ENCODE measurements around the gene BAD.

DNA sequence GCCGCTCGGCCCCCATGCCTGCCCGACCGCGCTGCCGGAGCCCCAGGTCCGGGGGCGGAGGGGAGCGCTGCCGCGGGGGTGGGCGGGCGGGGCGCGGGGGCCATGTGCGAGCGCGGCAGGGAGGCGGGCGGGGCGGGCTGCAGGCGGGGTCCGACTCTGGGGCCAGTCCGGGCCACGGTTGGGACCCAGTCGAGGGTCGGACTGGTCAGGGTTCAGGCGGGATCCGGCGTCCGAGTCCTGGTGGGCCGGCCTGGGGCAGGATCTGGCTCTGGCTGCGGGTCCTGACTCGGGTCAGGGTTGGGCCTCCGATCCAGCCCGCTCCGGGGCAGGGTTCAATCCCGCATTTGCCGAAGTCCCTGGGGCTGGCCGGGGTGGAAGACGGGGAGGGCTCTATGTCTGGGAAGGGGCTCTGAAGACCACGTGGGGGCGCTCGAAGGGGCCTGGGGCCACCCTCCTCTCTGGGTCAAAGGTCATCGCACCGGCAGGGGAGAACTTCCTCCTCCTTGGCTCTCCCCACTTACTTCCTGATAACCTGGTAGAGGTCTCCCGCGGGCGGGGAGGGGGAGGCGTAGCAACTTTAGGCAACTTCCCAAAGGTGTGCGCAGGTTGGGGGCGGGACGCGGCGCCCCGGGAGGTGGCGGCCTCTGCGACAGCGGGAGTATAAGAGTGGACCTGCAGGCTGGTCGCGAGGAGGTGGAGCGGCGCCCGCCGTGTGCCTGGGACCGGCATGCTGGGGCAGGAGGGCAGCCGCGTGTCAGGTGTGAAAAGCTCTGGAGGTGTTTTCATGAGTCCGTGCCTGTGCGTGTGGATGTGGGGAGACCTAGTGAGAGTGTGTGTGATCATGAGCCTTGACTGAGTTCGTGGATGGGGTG, 21.5 kb upstream of the BAD start:
- TF ChIP-seq EZH2 (optimal IDR thresholded peaks at IDR 0.05; ENCODE audit: low read depth, low read length), result no peak
- TF ChIP-seq EZH2phosphoT487 (IDR thresholded peaks at IDR 0.05; ENCODE audit: low read length), result no peak

Measured in MM.1S (cell line).